GM19023 (cell line): ENCODE measurements around the gene MYCN.
"Not testable (repeated sequence)": the region's sequence is repeated elsewhere in the genome, so short reads cannot be mapped to it uniquely, and the experiment has no call there.

Experiments used
- ATAC-seq: cut with Tn5 transposase; IDR thresholded peaks from one replicate; pipeline ENCODE4 v1.9.1; 2021; ENCODE audit warnings: mild to moderate bottlenecking, moderate library complexity; ENCODE audit not compliant: unreplicated experiment

Gene MYCN

DNA sequence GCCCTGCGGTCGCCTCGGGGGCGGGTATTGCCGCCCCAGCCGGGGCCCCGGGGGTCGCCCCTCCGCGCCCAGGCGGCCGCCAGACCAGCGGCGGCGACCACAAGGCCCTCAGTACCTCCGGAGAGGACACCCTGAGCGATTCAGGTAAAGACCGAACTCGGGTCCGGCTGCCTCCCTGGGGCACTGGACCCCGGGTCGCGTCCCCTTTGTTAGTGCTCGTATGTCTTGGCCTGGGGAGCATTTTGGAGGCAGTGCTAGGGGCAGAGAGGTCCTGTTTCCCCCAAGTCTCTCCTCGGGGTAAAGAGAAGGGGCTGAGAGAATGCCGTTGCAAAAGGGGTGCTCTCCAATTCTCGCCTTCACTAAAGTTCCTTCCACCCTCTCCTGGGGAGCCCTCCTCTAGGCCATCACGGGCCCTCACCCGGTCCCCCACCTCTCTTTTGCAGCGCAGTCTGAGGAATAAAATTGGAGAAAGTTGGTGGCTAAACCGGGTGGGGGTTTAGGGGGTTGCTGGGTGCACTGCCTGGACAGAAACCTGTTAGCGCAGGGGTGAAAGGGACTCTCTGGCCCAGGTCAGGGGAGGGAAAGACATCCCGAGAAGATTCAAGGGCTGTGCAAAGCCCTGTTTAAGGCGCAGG lies 2.5 kb downstream of the MYCN start:
- ATAC-seq = no peak

GRCh38 chr2:15943378-15944280 lies 3.3 kb downstream of the MYCN start:
- no peak for ATAC-seq

- ATAC-seq = no peak
Observed at GRCh38 chr2:15944325-15945017, 4.1 kb downstream of the MYCN start.

DNA sequence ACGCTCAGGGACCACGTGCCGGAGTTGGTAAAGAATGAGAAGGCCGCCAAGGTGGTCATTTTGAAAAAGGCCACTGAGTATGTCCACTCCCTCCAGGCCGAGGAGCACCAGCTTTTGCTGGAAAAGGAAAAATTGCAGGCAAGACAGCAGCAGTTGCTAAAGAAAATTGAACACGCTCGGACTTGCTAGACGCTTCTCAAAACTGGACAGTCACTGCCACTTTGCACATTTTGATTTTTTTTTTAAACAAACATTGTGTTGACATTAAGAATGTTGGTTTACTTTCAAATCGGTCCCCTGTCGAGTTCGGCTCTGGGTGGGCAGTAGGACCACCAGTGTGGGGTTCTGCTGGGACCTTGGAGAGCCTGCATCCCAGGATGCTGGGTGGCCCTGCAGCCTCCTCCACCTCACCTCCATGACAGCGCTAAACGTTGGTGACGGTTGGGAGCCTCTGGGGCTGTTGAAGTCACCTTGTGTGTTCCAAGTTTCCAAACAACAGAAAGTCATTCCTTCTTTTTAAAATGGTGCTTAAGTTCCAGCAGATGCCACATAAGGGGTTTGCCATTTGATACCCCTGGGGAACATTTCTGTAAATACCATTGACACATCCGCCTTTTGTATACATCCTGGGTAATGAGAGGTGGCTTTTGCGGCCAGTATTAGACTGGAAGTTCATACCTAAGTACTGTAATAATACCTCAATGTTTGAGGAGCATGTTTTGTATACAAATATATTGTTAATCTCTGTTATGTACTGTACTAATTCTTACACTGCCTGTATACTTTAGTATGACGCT lies 5.8 kb downstream of the MYCN start:
- ATAC-seq = no peak

DNA sequence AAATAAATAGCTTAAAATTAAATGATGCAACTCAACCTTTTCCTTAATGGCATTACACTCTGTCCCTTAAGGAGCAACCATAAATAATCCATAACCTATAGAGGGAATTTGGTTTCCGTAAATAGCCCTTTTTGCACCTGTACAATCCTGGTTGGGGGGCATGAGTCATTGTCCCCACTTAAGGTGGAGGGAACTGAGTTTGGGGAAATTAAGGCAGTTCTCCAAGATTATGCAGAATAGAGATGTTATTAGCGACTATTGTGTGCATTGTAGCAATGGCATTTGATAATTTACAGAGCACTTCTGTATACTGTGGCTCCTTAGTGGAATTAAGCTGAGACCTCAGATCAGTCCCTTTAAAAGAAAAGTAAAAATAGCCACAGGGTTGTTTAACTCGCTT lies 6.6 kb downstream of the MYCN start:
- ATAC-seq = no peak

GRCh38 chr2:15947431-15947830 lies 7.1 kb downstream of the MYCN start:
- no peak for ATAC-seq

DNA sequence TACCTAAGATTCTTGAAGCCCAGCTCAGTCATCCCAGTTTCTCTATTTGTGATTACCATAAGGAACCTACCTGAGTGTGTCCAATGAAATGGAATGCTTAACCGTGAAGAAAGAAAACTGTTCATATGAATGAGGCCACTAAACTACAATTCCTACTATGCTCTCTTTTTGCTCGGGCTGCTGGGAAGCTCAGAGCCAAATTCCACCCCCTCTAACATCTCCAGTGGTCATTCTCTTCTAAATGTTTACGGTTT lies 8.3 kb downstream of the MYCN start:
- ATAC-seq = no peak

DNA sequence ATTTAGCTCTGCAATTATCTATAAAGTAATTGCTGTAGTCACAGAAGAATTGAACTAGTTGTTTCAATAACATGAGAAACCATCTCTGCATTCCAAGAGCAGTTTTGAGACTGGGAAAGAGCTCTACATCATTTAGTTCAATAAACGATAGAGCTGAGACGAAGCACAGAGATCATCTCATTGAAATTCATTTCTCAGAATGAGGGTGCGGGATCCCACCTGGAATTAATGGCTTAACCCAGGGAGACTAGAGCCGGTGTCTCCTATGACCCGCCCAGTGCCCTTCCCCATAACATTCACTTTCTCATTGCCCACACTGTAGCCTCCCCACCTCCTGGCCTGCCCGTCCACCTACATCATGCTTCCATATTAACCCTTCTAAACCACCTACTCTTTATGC lies 8.8 kb downstream of the MYCN start:
- no peak for ATAC-seq

- ATAC-seq = no peak
Observed at GRCh38 chr2:15949551-15949950, 9.2 kb downstream of the MYCN start.

DNA sequence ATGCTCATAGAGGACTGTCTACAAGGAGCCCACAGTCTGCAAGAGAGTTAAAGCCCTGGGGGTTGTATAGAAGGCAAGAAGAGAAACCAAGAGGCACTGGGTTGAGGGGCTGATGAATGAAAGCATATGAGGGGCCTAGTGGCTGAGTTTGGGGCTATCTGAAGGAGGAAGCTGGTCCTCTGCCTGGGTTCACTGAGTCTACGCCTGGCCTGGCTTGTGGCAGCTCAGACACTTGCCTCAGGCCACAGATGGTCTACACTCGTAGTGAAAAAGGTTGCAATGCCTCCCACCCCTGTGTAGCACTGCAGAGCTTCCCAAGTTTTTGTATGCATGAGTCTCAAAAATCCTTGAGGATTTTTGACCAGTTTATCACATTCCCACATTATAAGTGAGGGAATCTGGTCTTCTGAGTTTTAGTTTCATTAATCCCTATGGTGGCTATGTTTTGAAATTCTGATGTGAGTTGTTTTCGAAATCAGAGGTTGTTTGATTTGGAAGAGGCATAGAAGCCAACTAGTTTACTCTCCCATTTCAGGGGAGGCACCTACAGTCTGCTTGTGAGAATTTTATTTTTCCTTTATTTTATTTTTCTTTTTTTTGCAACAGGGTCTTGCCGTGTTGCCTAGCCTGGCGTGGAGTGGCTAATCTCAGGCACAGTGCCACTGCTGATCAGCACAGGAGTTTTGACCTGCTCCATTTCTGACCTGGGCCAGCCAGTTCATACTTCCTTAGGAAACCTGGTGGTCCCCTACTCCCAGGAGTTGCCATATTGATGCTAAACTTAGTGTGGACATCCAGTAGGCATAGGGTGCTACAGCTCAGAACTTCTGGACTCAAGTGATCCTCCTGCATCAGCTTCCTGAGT lies 10.0 kb downstream of the MYCN start:
- no peak for ATAC-seq

DNA sequence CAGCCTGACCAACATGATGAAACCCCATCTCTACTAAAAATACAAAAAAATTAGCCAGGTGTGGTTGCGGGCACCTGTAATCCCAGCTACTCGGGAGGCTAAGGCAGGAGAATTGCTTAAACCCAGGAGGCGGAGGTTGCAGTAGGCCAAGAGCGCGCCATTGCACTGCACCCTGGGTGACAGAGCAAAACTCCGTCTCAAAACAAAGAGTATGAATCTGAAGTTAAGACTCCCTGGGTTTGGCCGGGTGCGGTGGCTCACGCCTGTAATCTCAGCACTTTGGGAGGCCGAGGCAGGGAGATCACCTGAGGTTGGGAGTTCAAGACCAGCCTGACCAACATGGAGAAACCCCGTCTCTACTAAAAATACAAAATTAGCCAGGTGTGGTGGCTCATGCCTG lies 11.6 kb downstream of the MYCN start:
- not testable (repeated sequence) for ATAC-seq

GRCh38 chr2:15952451-15953146 lies 12.2 kb downstream of the MYCN start:
- ATAC-seq = no peak

GRCh38 chr2:15953147-15953630 lies 12.8 kb downstream of the MYCN start:
- ATAC-seq = no peak

- ATAC-seq = no peak
Observed at GRCh38 chr2:15953891-15954680, 13.7 kb downstream of the MYCN start.

GRCh38 chr2:15954761-15955160 lies 14.4 kb downstream of the MYCN start:
- no peak for ATAC-seq

- ATAC-seq = no peak
Observed at GRCh38 chr2:15955232-15955988, 15.1 kb downstream of the MYCN start.

DNA sequence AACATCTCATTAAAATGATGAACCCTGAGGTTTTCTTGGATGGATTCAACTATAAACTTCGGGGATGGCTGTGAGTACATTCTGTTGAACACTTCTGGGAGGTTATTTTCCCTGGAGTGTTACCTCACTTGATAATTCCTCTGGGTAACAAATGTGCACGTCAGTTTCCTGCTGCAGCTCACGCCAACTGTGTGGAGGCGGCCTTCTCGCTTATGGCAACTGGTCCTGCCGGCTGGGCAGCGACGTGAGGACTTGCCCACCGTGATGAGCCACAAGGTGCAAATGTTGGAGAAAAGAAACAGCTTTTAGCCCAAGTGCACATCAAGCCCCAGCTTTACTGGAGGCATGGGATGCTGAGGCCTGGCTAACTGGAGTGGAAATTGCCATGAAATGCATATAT lies 15.9 kb downstream of the MYCN start:
- ATAC-seq = no peak
